GM21381 (cell line): ENCODE results near the gene PIGM.
A peak's percentile ranks its signal among the peaks of the same experiment; 100 is the strongest.
"Not testable (repeated sequence)": the region's sequence is repeated elsewhere in the genome, so short reads cannot be mapped to it uniquely, and the experiment has no call there.

Experiments used
- ATAC-seq: cut with Tn5 transposase; IDR thresholded peaks from one replicate; pipeline ENCODE4 v1.9.1; 2021; ENCODE audit warnings: mild to moderate bottlenecking, moderate library complexity; ENCODE audit not compliant: unreplicated experiment

The PIGM gene

GRCh38 chr1:160061369-160062229 lies 29.8 kb upstream of the PIGM start:
- ATAC-seq, result no peak

- no peak for ATAC-seq
Measured at GRCh38 chr1:160058087-160058486, 26.3 kb upstream of the PIGM start.

GRCh38 chr1:160056648-160057169 lies 24.9 kb upstream of the PIGM start:
- no peak for ATAC-seq

- no peak for ATAC-seq
Measured at GRCh38 chr1:160053548-160054365, 22.0 kb upstream of the PIGM start.

- no peak for ATAC-seq
Measured at GRCh38 chr1:160052936-160053335, 21.1 kb upstream of the PIGM start.

GRCh38 chr1:160050619-160051018 lies 18.8 kb upstream of the PIGM start:
- no peak for ATAC-seq

GRCh38 chr1:160050182-160050581 lies 18.4 kb upstream of the PIGM start:
- not testable (repeated sequence) for ATAC-seq

GRCh38 chr1:160049101-160049500 lies 17.3 kb upstream of the PIGM start:
- ATAC-seq, result no peak

GRCh38 chr1:160048335-160048734 lies 16.5 kb upstream of the PIGM start:
- ATAC-seq, result no peak

- peak; percentile 37 for ATAC-seq
Measured at GRCh38 chr1:160047111-160047991, 15.6 kb upstream of the PIGM start.

GRCh38 chr1:160046494-160047110 lies 14.8 kb upstream of the PIGM start:
- peak; percentile 69 for ATAC-seq

GRCh38 chr1:160045653-160046052 lies 13.9 kb upstream of the PIGM start:
- ATAC-seq, result no peak

GRCh38 chr1:160043543-160043942 lies 11.8 kb upstream of the PIGM start:
- ATAC-seq, result no peak

- no peak for ATAC-seq
Measured at GRCh38 chr1:160040476-160040875, 8.7 kb upstream of the PIGM start.

GRCh38 chr1:160032165-160032820 lies 503 bp upstream of the PIGM start:
- ATAC-seq, result no peak

- peak; percentile 16 for ATAC-seq
Measured at GRCh38 chr1:160030657-160031364, 979 bp downstream of the PIGM start.

- ATAC-seq, result no peak
Measured at GRCh38 chr1:160028426-160028825, 3.4 kb downstream of the PIGM start.

- no peak for ATAC-seq
Measured at GRCh38 chr1:160025314-160025713, 6.5 kb downstream of the PIGM start.
